ENCODE measurements around the gene STAC2.

Gene STAC2

DNA sequence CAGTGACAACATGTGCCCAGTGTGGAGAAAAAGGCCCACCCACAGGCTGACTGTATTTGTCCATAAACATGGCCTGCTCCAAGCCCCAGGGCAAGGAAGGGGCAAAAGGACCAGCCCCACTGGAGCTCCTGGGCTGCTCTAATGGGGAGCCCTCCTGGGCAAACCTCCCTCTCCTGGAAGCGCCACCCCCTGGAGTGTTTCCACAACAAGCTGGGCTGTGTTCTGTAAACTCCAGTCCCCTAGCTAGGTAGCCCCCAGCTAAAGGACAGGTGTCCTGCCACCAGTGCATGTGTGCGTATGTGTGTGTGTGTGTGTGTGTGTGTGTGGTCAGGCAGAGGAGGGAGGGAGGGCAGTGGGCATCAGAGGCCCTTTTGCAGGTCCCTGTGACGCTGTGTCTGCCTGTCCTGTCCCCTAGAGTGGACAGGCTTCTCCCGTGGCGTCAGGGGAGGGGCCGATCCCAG is 11.3 kb upstream of the STAC2 start:
- no peak overlapping the region for H3K4me2 ChIP-seq (ENCODE audit: low read depth, low read length)
- no peak overlapping the region for H3K9ac ChIP-seq (ENCODE audit: low read length)
- DNase-seq, result no peak
- H2AFZ ChIP-seq (ENCODE audit: low read length), result no peak overlapping the region
- no peaks in the 10 kb centered on the region for H3K36me3 ChIP-seq (replicated peaks; ENCODE audit: insufficient read depth, low read length)
- H3K27ac ChIP-seq (ENCODE audit: low read length), result no peak overlapping the region
- H4K20me1 ChIP-seq (ENCODE audit: insufficient read depth, low read length), result no peaks in the 10 kb centered on the region
- no peaks in the 10 kb centered on the region for H3K9me2 ChIP-seq (replicated peaks; ENCODE audit: insufficient read depth, low read length)
- 0 out of 2 replicates have a peak, but pooled peaks cover 4% of the 10 kb centered on the region for H3K4me1 ChIP-seq (ENCODE audit: low read length)
- H3F3A ChIP-seq (ENCODE audit: insufficient read depth, low read length), result no peaks in the 10 kb centered on the region
- H3K27me3 ChIP-seq (replicated peaks; ENCODE audit: insufficient read depth, low read length), result peaks cover 5% of the 10 kb centered on the region; the same call in 1 of the 2 replicates
- no peak overlapping the region for H3K4me3 ChIP-seq (ENCODE audit: low read length)
- TF ChIP-seq EZH2phosphoT487 (IDR thresholded peaks at IDR 0.05; ENCODE audit: low read length) (no peak), EZH2 (optimal IDR thresholded peaks at IDR 0.05; ENCODE audit: low read depth, low read length) (no peak)
- TF ChIP-seq, protein P1, sequence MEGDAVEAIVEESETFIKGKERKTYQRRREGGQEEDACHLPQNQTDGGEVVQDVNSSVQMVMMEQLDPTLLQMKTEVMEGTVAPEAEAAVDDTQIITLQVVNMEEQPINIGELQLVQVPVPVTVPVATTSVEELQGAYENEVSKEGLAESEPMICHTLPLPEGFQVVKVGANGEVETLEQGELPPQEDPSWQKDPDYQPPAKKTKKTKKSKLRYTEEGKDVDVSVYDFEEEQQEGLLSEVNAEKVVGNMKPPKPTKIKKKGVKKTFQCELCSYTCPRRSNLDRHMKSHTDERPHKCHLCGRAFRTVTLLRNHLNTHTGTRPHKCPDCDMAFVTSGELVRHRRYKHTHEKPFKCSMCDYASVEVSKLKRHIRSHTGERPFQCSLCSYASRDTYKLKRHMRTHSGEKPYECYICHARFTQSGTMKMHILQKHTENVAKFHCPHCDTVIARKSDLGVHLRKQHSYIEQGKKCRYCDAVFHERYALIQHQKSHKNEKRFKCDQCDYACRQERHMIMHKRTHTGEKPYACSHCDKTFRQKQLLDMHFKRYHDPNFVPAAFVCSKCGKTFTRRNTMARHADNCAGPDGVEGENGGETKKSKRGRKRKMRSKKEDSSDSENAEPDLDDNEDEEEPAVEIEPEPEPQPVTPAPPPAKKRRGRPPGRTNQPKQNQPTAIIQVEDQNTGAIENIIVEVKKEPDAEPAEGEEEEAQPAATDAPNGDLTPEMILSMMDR (IDR thresholded peaks at IDR 0.05; ENCODE audit: low read length), result no peak
- H3K79me2 ChIP-seq (ENCODE audit: low read length), result no peaks in the 10 kb centered on the region
- H3K9me3 ChIP-seq (replicated peaks; ENCODE audit: insufficient read depth, low read length), result no peaks in the 10 kb centered on the region

GRCh38 chr17:39236450-39236927 is 10.7 kb upstream of the STAC2 start:
- TF ChIP-seq, protein P1 (IDR thresholded peaks at IDR 0.05; ENCODE audit: low read length), result no peak
- no peak for TF ChIP-seq EZH2 (optimal IDR thresholded peaks at IDR 0.05; ENCODE audit: low read depth, low read length)
- TF ChIP-seq EZH2phosphoT487 (IDR thresholded peaks at IDR 0.05; ENCODE audit: low read length), result no peak
- H3F3A ChIP-seq (ENCODE audit: insufficient read depth, low read length), result no peaks in the 10 kb centered on the region
- H3K4me1 ChIP-seq (ENCODE audit: low read length), result 0 out of 2 replicates have a peak, but pooled peaks cover 6% of the 10 kb centered on the region
- no peaks in the 10 kb centered on the region for H3K79me2 ChIP-seq (ENCODE audit: low read length)
- H3K27ac ChIP-seq (ENCODE audit: low read length), result no peak overlapping the region
- H3K27me3 ChIP-seq (replicated peaks; ENCODE audit: insufficient read depth, low read length), result peaks cover 5% of the 10 kb centered on the region; the same call in 1 of the 2 replicates
- no peaks in the 10 kb centered on the region for H3K9me3 ChIP-seq (replicated peaks; ENCODE audit: insufficient read depth, low read length)
- no peak overlapping the region for H3K4me2 ChIP-seq (ENCODE audit: low read depth, low read length)
- no peaks in the 10 kb centered on the region for H4K20me1 ChIP-seq (ENCODE audit: insufficient read depth, low read length)
- H3K36me3 ChIP-seq (replicated peaks; ENCODE audit: insufficient read depth, low read length), result no peaks in the 10 kb centered on the region
- no peak overlapping the region for H3K4me3 ChIP-seq (ENCODE audit: low read length)
- no peak for DNase-seq
- H2AFZ ChIP-seq (ENCODE audit: low read length), result no peak overlapping the region
- no peak overlapping the region for H3K9ac ChIP-seq (ENCODE audit: low read length)
- H3K9me2 ChIP-seq (replicated peaks; ENCODE audit: insufficient read depth, low read length), result no peaks in the 10 kb centered on the region

- H3K27me3 ChIP-seq (replicated peaks; ENCODE audit: insufficient read depth, low read length), result peaks cover 5% of the 10 kb centered on the region; the same call in 1 of the 2 replicates
- no peaks in the 10 kb centered on the region for H3K79me2 ChIP-seq (ENCODE audit: low read length)
- H4K20me1 ChIP-seq (ENCODE audit: insufficient read depth, low read length), result no peaks in the 10 kb centered on the region
- peak overlapping the region; percentile 16; the same call in 1 of the 2 replicates for H3K4me2 ChIP-seq (ENCODE audit: low read depth, low read length)
- 0 out of 2 replicates have a peak overlapping the region, but pooled peaks have one; percentile 14 for H2AFZ ChIP-seq (ENCODE audit: low read length)
- DNase-seq, result peak; percentile 74
- no peaks in the 10 kb centered on the region for H3F3A ChIP-seq (ENCODE audit: insufficient read depth, low read length)
- H3K9ac ChIP-seq (ENCODE audit: low read length), result no peak overlapping the region
- H3K9me2 ChIP-seq (replicated peaks; ENCODE audit: insufficient read depth, low read length), result no peaks in the 10 kb centered on the region
- H3K4me3 ChIP-seq (ENCODE audit: low read length), result no peak overlapping the region
- no peaks in the 10 kb centered on the region for H3K9me3 ChIP-seq (replicated peaks; ENCODE audit: insufficient read depth, low read length)
- H3K4me1 ChIP-seq (ENCODE audit: low read length), result 0 out of 2 replicates have a peak, but pooled peaks cover 7% of the 10 kb centered on the region
- no peaks in the 10 kb centered on the region for H3K36me3 ChIP-seq (replicated peaks; ENCODE audit: insufficient read depth, low read length)
- TF ChIP-seq, protein P1 (IDR thresholded peaks at IDR 0.05; ENCODE audit: low read length), result peak; percentile 98
- TF ChIP-seq EZH2 (optimal IDR thresholded peaks at IDR 0.05; ENCODE audit: low read depth, low read length), result no peak
- H3K27ac ChIP-seq (ENCODE audit: low read length), result no peak overlapping the region
Observed at GRCh38 chr17:39235555-39236449, 10.1 kb upstream of the STAC2 start.

Measured in MM.1S (cell line).